Tibial nerve (tissue), 4 donors: Measurements from ENCODE around the gene HGFAC. TPM values are rescaled to one million over a fixed set of nuclear protein-coding genes. Genes with fewer than 3 reads are reported as not detected.

Experiments used
- DNase-seq, 2 donors: peaks; one replicate each; pipeline ENCODE4 v3.0.0-alpha.2; 2019; ENCODE audit warnings: low spot score in 2 of 2
- H3K27ac ChIP-seq, 4 donors: fragments of 200-600 bp; sonication (generic) in 3 of 4; one replicate each; pipeline ENCODE4 v1.5.1; 2017 to 2019; ENCODE audit warnings: mild to moderate bottlenecking in 1 of 4
- H3K27me3 ChIP-seq, 2 donors: fragments of 200-600 bp; sonication (generic) in 1 of 2; one replicate each; pipeline versions ENCODE4 v1.5.1 to v1.6.0; 2017 to 2019
- H3K36me3 ChIP-seq, 3 donors: fragments of 200-600 bp; sonication (generic); one replicate each; pipeline ENCODE4 v1.5.1; 2018 to 2019
- H3K4me1 ChIP-seq, 4 donors: fragments of 200-600 bp; sonication (generic) in 3 of 4; one replicate each; pipeline ENCODE4 v1.5.1; 2017 to 2019
- H3K4me3 ChIP-seq, 4 donors: fragments of 200-600 bp; sonication (generic) in 3 of 4; one replicate each; pipeline ENCODE4 v1.5.1; 2017 to 2019; ENCODE audit warnings: mild to moderate bottlenecking in 1 of 4, moderate library complexity in 1 of 4
- H3K9me3 ChIP-seq, 4 donors: fragments of 200-600 bp; sonication (generic) in 3 of 4; one replicate each; pipeline ENCODE4 v1.5.1; 2017 to 2019
- EP300 ChIP-seq, 2 donors: sonication (generic); formaldehyde crosslinking; IDR thresholded peaks; one replicate each; pipeline ENCODE4 v1.6.1; 2017; ENCODE audit warnings: antibody characterized with exemption in 2 of 2, mild to moderate bottlenecking in 1 of 2
- POLR2A ChIP-seq, 2 donors: fragments of 450-650 bp; IDR thresholded peaks; one replicate each; pipeline ENCODE4 v1.6.1; 2017; ENCODE audit warnings: antibody characterized with exemption in 2 of 2, mild to moderate bottlenecking in 2 of 2, moderate library complexity in 2 of 2
- WGBS, 2 donors: methylation state at CpG; one replicate each; pipeline ENCODE4 v1.1.5; 2018; 5-methylcytosine and 5-hydroxymethylcytosine counted together
- total RNA-seq, 4 donors: library from RNA; depleted of rRNA; stranded (reverse); fragments of >200 nt; gene quantifications; one replicate each; pipeline ENCODE4 v1.1.0, GENCODE V29; 2016
- TF ChIP-seq, protein P1 (sequence below), 5 experiments: fragments of 200-600 bp in 3 of 5; fragments of 450-650 bp in 2 of 5; sonication (generic) in 3 of 5; IDR thresholded peaks; one replicate each; pipeline ENCODE4 v1.5.1; 2016 to 2019; ENCODE audit warnings: antibody characterized with exemption in 5 of 5, mild to moderate bottlenecking in 3 of 5, moderate library complexity in 2 of 5

The HGFAC gene
- total RNA-seq, 4 donors from 2014 or later = not detected

DNA sequence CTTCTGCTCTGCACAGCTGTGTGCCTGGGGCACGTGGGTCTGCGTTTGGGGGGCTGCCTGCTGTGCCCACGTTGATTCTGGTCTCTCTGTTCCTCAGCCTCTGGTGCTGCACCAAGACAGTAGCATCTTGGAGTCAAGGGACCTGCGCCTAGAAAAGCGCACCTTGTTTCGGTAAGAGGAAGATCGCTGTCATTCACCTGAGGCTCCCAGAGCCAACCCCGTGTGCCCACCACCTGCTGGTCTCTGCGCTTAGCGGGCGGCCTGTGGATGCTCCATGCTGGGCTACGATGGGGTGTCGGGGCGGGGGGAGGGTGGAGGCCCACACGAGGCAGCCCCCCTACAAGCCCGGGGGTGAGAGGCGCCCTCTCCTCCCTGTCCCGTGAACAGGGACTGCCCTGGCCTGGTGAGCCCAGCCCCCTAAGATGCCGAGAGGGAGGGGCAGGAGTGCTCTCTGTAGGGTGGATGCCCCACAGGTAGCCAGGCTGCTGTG, 18.9 kb upstream of the HGFAC start:
- Histone ChIP-seq H3K9me3 (no peaks in the 10 kb centered on the region), H3K36me3 (peaks cover 0 to 85% (median 0%) of the 10 kb centered on the region in 3 donors), H3K4me1 (no peaks in the 10 kb centered on the region), H3K27ac (no peak overlapping the region), H3K27me3 (no peaks in the 10 kb centered on the region), H3K4me3 (no peak overlapping the region)
- 89 to 90% methylated on average over 11 to 17 of the region's 19 CpGs for WGBS, 2 donors
- TF ChIP-seq POLR2A (IDR thresholded peaks at IDR 0.05) (no peak), EP300 (IDR thresholded peaks at IDR 0.05) (no peak)
- TF ChIP-seq, protein P1, sequence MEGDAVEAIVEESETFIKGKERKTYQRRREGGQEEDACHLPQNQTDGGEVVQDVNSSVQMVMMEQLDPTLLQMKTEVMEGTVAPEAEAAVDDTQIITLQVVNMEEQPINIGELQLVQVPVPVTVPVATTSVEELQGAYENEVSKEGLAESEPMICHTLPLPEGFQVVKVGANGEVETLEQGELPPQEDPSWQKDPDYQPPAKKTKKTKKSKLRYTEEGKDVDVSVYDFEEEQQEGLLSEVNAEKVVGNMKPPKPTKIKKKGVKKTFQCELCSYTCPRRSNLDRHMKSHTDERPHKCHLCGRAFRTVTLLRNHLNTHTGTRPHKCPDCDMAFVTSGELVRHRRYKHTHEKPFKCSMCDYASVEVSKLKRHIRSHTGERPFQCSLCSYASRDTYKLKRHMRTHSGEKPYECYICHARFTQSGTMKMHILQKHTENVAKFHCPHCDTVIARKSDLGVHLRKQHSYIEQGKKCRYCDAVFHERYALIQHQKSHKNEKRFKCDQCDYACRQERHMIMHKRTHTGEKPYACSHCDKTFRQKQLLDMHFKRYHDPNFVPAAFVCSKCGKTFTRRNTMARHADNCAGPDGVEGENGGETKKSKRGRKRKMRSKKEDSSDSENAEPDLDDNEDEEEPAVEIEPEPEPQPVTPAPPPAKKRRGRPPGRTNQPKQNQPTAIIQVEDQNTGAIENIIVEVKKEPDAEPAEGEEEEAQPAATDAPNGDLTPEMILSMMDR (IDR thresholded peaks at IDR 0.05) = no peak
- no peak for DNase-seq

DNA sequence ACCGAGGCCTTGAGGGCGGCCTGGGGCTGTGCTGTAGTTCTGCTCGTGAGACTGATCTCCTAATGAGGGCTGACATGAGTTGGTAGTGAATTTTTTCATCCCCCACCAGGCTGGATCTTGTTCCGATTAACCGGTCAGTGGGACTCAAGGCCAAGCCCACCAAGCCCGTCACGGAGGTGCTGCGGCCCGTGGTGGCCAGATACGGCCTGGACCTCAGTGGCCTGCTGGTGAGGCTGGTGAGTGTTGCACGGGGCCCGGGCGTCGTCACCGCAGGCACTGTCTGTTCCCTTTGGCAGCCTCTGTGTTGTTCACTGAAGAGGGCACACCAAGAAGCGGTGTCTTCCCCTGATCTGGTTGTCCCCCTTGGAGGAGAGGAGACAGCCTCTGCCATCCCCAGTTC, 18.4 kb upstream of the HGFAC start:
- DNase-seq = no peak
- Histone ChIP-seq H3K9me3 (no peaks in the 10 kb centered on the region), H3K4me3 (no peak overlapping the region), H3K4me1 (no peaks in the 10 kb centered on the region), H3K36me3 (peaks cover 0 to 84% (median 0%) of the 10 kb centered on the region in 3 donors), H3K27me3 (no peaks in the 10 kb centered on the region), H3K27ac (no peak overlapping the region)
- TF ChIP-seq, protein P1 (IDR thresholded peaks at IDR 0.05) = no peak
- no peak for TF ChIP-seq POLR2A (IDR thresholded peaks at IDR 0.05)
- no peak for TF ChIP-seq EP300 (IDR thresholded peaks at IDR 0.05)
- WGBS, 2 donors = 93 to 97% methylated on average over 3 to 16 of the region's 16 CpGs

DNA sequence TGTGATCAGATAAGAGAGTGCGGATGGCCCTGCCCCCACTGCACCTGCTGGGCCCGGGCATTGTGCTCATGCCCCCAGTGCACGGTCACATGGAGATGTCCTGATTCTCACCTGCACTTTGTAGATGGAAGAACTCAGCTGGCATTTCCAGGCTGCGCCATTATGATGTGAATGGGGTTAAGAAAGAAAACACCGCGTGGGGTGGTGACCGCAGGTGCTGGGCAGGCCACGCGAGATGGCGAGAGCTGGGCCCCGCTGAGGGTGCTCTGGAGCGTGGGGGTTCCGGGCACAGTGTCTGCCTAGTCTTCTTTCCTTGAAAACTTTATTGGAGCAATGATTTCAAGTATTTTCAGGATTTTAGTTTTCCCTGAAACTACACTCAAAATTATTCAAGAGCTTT, 17.8 kb upstream of the HGFAC start:
- no peak overlapping the region for H3K27ac ChIP-seq
- H3K9me3 ChIP-seq = no peaks in the 10 kb centered on the region
- peaks cover 0 to 85% (median 0%) of the 10 kb centered on the region in 3 donors for H3K36me3 ChIP-seq
- TF ChIP-seq POLR2A (IDR thresholded peaks at IDR 0.05) (no peak), EP300 (IDR thresholded peaks at IDR 0.05) (no peak)
- TF ChIP-seq, protein P1 (IDR thresholded peaks at IDR 0.05) = no peak
- 92 to 95% methylated on average over 13 of the region's 13 CpGs for WGBS, 2 donors
- no peaks in the 10 kb centered on the region for H3K4me1 ChIP-seq
- no peak overlapping the region for H3K4me3 ChIP-seq
- no peaks in the 10 kb centered on the region for H3K27me3 ChIP-seq
- no peak for DNase-seq

- Histone ChIP-seq H3K27ac (no peak overlapping the region), H3K4me1 (no peaks in the 10 kb centered on the region), H3K27me3 (no peaks in the 10 kb centered on the region), H3K9me3 (no peaks in the 10 kb centered on the region), H3K4me3 (no peak overlapping the region), H3K36me3 (peaks cover 0 to 89% (median 0%) of the 10 kb centered on the region in 3 donors)
- 92 to 95% methylated on average over 20 of the region's 20 CpGs for WGBS, 2 donors
- DNase-seq = no peak
- TF ChIP-seq EP300 (IDR thresholded peaks at IDR 0.05) = no peak
- no peak for TF ChIP-seq POLR2A (IDR thresholded peaks at IDR 0.05)
Measured at GRCh38 chr4:3424522-3425095, 17.2 kb upstream of the HGFAC start.

GRCh38 chr4:3426465-3427133, 15.2 kb upstream of the HGFAC start:
- no peak overlapping the region for H3K4me3 ChIP-seq
- H3K36me3 ChIP-seq = peaks cover 0 to 89% (median 0%) of the 10 kb centered on the region in 3 donors
- H3K27me3 ChIP-seq = no peaks in the 10 kb centered on the region
- no peak overlapping the region for H3K27ac ChIP-seq
- H3K9me3 ChIP-seq = no peaks in the 10 kb centered on the region
- 87 to 88% methylated on average over 22 to 24 of the region's 24 CpGs for WGBS, 2 donors
- TF ChIP-seq, protein P1 (IDR thresholded peaks at IDR 0.05) = no peak
- TF ChIP-seq EP300 (IDR thresholded peaks at IDR 0.05) (no peak), POLR2A (IDR thresholded peaks at IDR 0.05) (no peak)
- no peak for DNase-seq
- no peaks in the 10 kb centered on the region for H3K4me1 ChIP-seq
